HG03460 (cell line): ENCODE data around the gene PRTFDC1.

ENCODE experiments used
- ATAC-seq: cut with Tn5 transposase; IDR thresholded peaks from one replicate; pipeline ENCODE4 v1.9.1; 2021; ENCODE audit not compliant: unreplicated experiment

PRTFDC1 gene

GRCh38 chr10:24908793-24909423 lies 43.5 kb downstream of the PRTFDC1 start:
- ATAC-seq: no peak

GRCh38 chr10:24907956-24908355 lies 44.5 kb downstream of the PRTFDC1 start:
- ATAC-seq: no peak

- no peak for ATAC-seq
Measured at GRCh38 chr10:24906372-24906771, 46.0 kb downstream of the PRTFDC1 start.

- ATAC-seq: no peak
Measured at GRCh38 chr10:24904824-24905223, 47.6 kb downstream of the PRTFDC1 start.

GRCh38 chr10:24902400-24902728 lies 50.0 kb downstream of the PRTFDC1 start:
- no peak for ATAC-seq

GRCh38 chr10:24901686-24902399 lies 50.6 kb downstream of the PRTFDC1 start:
- ATAC-seq: peak; percentile 43

GRCh38 chr10:24900888-24901685 lies 51.3 kb downstream of the PRTFDC1 start:
- peak; percentile 72 for ATAC-seq

GRCh38 chr10:24899571-24899970 lies 52.8 kb downstream of the PRTFDC1 start:
- ATAC-seq: no peak

GRCh38 chr10:24898501-24898900 lies 53.9 kb downstream of the PRTFDC1 start:
- no peak for ATAC-seq

GRCh38 chr10:24897326-24897926 lies 55.0 kb downstream of the PRTFDC1 start:
- no peak for ATAC-seq

GRCh38 chr10:24894728-24895127 lies 57.7 kb downstream of the PRTFDC1 start:
- ATAC-seq: no peak

GRCh38 chr10:24894309-24894708 lies 58.1 kb downstream of the PRTFDC1 start:
- ATAC-seq: no peak

- no peak for ATAC-seq
Measured at GRCh38 chr10:24893127-24893526, 59.3 kb downstream of the PRTFDC1 start.

GRCh38 chr10:24891823-24892222 lies 60.6 kb downstream of the PRTFDC1 start:
- ATAC-seq: no peak

- ATAC-seq: no peak
Measured at GRCh38 chr10:24889639-24890038, 62.8 kb downstream of the PRTFDC1 start.

GRCh38 chr10:24887855-24888231 lies 64.6 kb downstream of the PRTFDC1 start:
- peak; percentile 12 for ATAC-seq

GRCh38 chr10:24886290-24886680 lies 66.1 kb downstream of the PRTFDC1 start:
- ATAC-seq: no peak

- ATAC-seq: no peak
Measured at GRCh38 chr10:24885551-24886289, 66.7 kb downstream of the PRTFDC1 start.

- ATAC-seq: no peak
Measured at GRCh38 chr10:24884793-24885192, 67.6 kb downstream of the PRTFDC1 start.

- ATAC-seq: no peak
Measured at GRCh38 chr10:24884316-24884715, 68.1 kb downstream of the PRTFDC1 start.

- no peak for ATAC-seq
Measured at GRCh38 chr10:24883176-24883575, 69.2 kb downstream of the PRTFDC1 start.
